HG02981 (cell line): ENCODE measurements around the gene TRIM71.
"Not testable (repeated sequence)": the region's sequence is repeated elsewhere in the genome, so short reads cannot be mapped to it uniquely, and the experiment has no call there.

Experiments
- ATAC-seq: cut with Tn5 transposase; IDR thresholded peaks from one replicate; pipeline ENCODE4 v1.9.1; 2021; ENCODE audit warnings: mild to moderate bottlenecking, moderate library complexity; ENCODE audit not compliant: unreplicated experiment

TRIM71 gene

GRCh38 chr3:32922078-32922477 is 104.3 kb downstream of the TRIM71 start:
- ATAC-seq, result no peak

- no peak for ATAC-seq
These were observed 112.4 kb downstream of the TRIM71 start for GRCh38 chr3:32930161-32930560.

GRCh38 chr3:32931273-32931672 is 113.5 kb downstream of the TRIM71 start:
- not testable (repeated sequence) for ATAC-seq

GRCh38 chr3:32934150-32934742 is 116.4 kb downstream of the TRIM71 start:
- no peak for ATAC-seq

GRCh38 chr3:32937331-32937730 is 119.5 kb downstream of the TRIM71 start:
- no peak for ATAC-seq

GRCh38 chr3:32939531-32940284 is 121.9 kb downstream of the TRIM71 start:
- ATAC-seq, result not testable (repeated sequence)

- no peak for ATAC-seq
These were observed 122.9 kb downstream of the TRIM71 start for GRCh38 chr3:32940726-32941125.

GRCh38 chr3:32945136-32945535 is 127.3 kb downstream of the TRIM71 start:
- ATAC-seq, result no peak

- ATAC-seq, result not testable (repeated sequence)
These were observed 127.8 kb downstream of the TRIM71 start for GRCh38 chr3:32945598-32945997.

- ATAC-seq, result peak; percentile 15
These were observed 129.4 kb downstream of the TRIM71 start for GRCh38 chr3:32946973-32947788.
